ENCODE results near the gene FRMPD1.

- no peak for TF ChIP-seq EZH2 (optimal IDR thresholded peaks at IDR 0.05; ENCODE audit: low read depth, low read length)
- no peak for TF ChIP-seq CTCF (IDR thresholded peaks at IDR 0.05; ENCODE audit: low read length)
These were observed 89.4 kb downstream of the FRMPD1 start for GRCh38 chr9:37740128-37740527.
